Endothelial cell of hepatic sinusoid (primary cell): Measurements from ENCODE around the gene EPAS1.

ENCODE experiments used
- in situ Hi-C: cut with HindIII; loops from 2 replicates; pipeline ENCODE4 v1.10.0; 2017; ENCODE audit warnings: low sequenced_read_pairs

EPAS1 gene

GRCh38 chr2:46318579-46319460, 21.6 kb downstream of the EPAS1 start:
- in situ Hi-C loops = no loop called here

DNA sequence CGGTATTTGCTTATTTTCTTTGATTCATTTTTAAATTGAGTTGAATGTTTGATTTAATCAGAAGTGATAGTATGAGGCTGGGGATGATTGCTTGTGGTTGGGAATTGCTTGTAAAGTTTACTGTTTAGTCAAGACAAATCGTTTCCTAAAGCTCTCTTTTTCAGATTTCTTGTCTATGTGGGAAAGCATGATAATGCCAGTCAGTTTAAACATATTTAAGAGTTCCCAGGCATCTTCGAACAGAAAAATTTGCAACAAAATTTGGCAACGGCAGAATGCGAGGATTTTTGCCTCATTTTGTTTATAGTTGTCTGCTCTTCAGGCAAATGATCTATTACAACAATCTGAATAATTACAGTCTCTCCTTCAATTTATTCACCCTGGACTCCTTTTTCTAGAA, 22.5 kb downstream of the EPAS1 start:
- in situ Hi-C loops = loop anchor here (5.0 kb wide), 1 partner anchor 43 kb away; no protein-coding TSS in a partner anchor

GRCh38 chr2:46320141-46320567, 22.9 kb downstream of the EPAS1 start:
- in situ Hi-C loops = loop anchor here (5.0 kb wide), 1 partner anchor 42 kb away; no protein-coding TSS in a partner anchor

DNA sequence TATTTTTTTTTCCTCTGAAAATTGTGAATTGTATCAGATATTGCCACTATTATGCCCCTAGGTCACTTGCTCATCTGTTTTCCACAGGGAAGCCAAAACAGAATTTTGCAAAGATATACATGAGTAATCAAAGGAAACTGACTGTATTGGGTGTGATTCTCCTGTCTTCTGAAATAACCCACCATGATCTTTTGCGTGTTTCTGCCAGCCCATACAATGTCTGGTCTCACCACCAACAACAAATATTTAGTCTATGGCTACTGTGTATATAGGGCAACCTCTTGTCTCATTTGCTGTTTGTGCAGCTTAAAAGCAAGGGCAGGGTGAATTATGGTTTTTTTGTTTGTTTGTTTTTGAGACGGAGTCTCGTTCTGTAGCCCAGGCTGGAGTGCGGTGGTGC, 26.5 kb downstream of the EPAS1 start:
- in situ Hi-C loops = loop anchor here (5.0 kb wide), 1 partner anchor 39 kb away; no protein-coding TSS in a partner anchor

DNA sequence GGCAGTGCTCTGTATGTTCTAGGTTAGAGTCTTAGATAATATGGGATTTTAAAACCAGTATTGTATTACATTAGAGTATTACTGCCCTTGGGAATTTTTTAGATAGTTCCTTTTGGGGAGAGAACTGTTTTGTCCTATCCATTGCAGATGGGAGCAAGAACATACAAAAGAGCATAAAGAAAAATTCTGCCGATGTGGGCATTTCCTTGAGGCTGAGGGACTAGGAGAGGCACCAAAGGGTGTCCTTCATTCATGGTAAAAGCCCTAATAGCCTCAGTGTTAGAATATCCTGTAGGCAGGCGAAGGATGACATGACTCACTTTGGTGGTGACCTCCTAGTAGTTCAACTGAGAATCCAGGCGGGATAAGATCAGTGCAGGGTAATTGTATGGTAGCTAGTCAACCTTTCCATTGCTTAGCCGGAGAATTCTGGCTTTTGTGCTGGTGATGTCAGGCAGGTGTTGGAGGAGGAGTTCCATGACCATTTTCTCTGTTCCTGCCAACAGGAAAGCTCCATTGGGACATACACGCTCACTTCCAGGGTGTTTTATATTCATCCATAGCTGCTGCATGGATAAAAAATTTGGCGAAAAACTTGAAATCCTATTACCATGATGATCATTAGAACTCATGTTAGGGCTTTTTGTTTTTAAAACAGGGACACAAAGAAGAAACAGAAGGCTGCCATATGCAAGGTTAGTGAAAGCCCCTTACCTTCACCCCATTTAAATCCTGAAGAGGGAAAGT, 28.1 kb downstream of the EPAS1 start:
- in situ Hi-C loops = loop anchor here (5.0 kb wide), 1 partner anchor 38 kb away; no protein-coding TSS in a partner anchor

DNA sequence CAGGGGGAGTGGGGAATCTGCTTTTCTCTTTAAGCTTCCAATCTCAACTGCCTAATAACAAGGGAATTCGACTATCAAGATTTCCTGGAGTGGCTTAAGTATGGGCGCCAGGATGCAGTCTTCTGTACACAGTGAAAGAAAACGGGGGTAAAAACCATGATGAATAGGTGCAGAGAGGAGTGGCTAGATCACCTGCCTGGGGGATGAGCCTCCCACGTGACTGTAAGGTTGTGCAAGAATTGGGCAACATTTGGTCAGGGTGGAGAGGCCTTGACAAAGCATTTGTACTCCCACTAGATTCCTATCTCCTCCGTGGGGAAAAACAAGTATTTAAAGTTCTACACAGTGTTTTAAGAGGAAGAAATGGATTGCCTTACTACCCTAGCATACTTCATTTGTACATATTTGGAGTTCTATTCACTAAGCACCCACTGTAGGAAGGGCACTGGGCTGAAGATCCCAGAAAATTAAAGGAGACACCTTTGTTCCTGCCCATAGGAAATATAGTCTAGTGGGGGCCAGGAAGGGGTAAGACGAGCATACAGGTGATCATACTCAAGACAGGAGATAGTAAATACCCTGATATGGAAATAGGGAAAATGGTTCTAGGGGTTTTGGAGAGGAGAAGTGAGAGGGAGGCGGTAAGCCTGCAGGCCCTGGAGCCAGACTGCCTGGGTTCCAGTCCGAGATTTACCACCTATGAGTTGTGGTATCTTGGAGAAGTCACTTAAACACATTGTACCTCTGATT, 29.2 kb downstream of the EPAS1 start:
- in situ Hi-C loops = loop anchor here (5.0 kb wide), 1 partner anchor 39 kb away; no protein-coding TSS in a partner anchor

- in situ Hi-C loops = loop anchor here (5.0 kb wide), 1 partner anchor 40 kb away; no protein-coding TSS in a partner anchor
These were observed 30.4 kb downstream of the EPAS1 start for GRCh38 chr2:46327627-46328026.

DNA sequence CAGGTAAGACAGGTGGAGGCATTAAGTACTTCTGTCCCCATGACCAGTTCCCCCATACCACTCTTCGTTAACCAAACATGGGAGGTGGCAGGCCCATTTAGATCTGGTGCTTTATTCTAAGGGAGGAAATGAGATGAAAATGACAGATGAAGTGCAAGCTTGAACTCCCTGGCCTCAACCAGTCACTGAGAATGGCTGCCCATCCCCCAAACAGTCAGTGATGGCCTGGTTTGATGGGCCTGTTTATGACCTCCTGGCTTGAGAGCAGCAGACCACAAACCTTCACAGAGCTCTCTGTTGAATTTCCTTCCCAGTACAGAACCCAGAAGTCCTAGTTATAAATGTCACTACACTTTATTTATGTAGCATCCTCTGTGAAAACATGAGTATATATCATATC, 31.1 kb downstream of the EPAS1 start:
- in situ Hi-C loops = loop anchor here (5.0 kb wide), 1 partner anchor 41 kb away; no protein-coding TSS in a partner anchor

GRCh38 chr2:46328829-46329228, 31.6 kb downstream of the EPAS1 start:
- in situ Hi-C loops = loop anchor here (5.0 kb wide), 1 partner anchor 42 kb away; no protein-coding TSS in a partner anchor

DNA sequence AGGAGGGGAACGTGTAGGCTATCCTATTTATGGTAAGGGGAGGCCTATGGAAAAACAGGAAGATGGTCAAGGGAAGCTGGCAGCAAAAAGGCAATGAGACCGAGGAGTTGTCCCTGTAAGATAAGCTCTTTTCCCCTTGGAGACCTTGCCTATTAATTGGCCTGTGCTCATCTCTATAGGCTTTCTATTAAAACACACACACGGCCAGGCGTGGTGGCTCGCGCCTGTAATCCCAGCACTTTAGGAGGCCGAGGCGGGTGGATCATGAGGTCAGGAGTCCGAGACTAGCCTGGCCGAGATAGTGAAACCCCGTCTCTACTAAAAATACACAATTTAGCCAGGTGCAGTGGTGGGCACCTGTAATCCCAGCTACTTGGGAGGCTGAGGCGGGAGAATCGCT, 32.1 kb downstream of the EPAS1 start:
- in situ Hi-C loops = loop anchor here (5.0 kb wide), 1 partner anchor 42 kb away; no protein-coding TSS in a partner anchor

GRCh38 chr2:46329803-46330775, 32.9 kb downstream of the EPAS1 start:
- in situ Hi-C loops = loop anchor here (5.0 kb wide), 1 partner anchor 43 kb away; no protein-coding TSS in a partner anchor

DNA sequence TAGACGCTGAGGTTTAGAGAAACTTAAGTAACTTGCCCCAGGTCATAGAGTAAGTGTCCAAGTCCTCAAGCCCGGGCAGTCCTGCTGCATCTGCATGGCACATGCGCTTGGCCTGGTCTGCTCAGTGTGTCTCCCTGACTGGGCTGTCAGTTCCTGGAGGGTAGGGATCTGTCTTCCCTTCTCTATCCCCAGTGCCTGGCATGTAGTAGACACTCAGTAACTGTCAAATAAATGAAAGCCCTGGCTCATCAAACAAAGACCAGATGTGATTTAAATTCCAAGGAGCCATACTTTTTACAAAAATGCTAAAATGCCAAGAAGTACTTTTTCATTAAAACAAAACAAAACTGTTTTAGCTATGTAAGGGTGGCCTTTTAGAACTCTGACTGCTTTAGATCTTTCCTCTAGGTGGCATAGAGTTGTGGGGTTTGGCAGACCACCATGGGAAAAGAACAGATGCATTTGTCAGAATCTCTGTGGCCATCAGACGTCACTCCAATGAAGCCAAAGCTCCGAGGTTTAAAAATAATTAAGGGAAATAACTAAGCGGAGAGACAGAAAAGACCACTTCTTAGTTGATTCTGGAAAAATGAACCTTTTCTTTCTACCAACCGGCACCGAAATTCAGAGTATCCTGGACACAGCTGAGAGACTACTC, 34.0 kb downstream of the EPAS1 start:
- in situ Hi-C loops = no loop called here

GRCh38 chr2:46332686-46333281, 35.6 kb downstream of the EPAS1 start:
- in situ Hi-C loops = no loop called here

GRCh38 chr2:46333912-46334311, 36.7 kb downstream of the EPAS1 start:
- in situ Hi-C loops = no loop called here

DNA sequence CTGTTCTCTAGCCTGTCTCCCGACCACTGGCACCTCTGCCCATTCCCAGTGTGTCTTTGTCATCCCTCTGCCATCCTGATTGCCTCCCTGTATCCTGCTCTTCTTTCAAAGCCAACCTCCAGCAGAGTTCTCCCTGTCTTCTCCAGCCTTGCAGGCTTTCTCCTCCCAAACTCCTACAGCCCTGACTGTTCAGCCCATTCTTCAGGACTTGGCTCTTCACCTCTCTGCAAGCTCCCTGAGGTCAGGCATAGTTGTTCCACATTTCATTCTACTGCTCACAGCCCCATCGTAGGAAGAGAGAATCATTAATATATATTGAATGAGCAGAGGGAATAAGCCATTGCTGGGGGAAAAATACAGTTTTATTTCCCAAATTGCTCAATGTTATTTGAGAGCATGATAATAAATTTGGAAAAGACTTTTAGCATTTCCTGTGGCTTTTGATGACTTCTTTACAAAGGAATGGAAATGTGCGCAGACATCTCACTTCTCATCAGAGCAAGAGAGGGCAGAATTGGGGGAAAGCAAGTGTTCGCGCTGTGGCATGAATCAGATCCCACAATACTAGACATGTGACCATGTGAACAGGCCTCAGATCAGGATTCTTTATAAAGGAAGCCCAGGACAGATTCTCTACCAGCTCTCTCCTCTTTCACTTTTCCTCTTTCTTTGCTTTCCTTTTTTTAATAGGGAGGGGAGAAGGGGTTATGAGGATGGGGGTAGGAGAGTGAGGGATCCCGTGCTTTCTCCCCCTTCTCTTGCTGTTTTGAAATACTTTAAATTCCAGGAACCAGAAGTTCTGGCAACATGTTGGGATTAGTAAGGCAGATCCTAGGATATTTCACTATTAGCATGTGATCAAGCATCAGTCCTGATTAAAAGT, 37.4 kb downstream of the EPAS1 start:
- in situ Hi-C loops = no loop called here

- in situ Hi-C loops = no loop called here
These were observed 38.4 kb downstream of the EPAS1 start for GRCh38 chr2:46335391-46336282.
